ENCODE results near the gene ATG16L1.

- TF ChIP-seq CTCF (conservative IDR thresholded peaks at IDR 0.05), result no peak
- no peak for TF ChIP-seq ZFX (IDR thresholded peaks at IDR 0.05)
Measured at GRCh38 chr2:233273120-233273519, 21.6 kb downstream of the ATG16L1 start.

All from C4-2B (cell line).